Measurements from ENCODE around the gene TBL2. TPM values are rescaled to one million over a fixed set of nuclear protein-coding genes. Genes with fewer than 3 reads are reported as not detected.
"Not testable (repeated sequence)": the region's sequence is repeated elsewhere in the genome, so short reads cannot be mapped to it uniquely, and the experiment has no call there.

Gene TBL2
- total RNA-seq, 1 donor from 2014 or later = 70.9 TPM

DNA sequence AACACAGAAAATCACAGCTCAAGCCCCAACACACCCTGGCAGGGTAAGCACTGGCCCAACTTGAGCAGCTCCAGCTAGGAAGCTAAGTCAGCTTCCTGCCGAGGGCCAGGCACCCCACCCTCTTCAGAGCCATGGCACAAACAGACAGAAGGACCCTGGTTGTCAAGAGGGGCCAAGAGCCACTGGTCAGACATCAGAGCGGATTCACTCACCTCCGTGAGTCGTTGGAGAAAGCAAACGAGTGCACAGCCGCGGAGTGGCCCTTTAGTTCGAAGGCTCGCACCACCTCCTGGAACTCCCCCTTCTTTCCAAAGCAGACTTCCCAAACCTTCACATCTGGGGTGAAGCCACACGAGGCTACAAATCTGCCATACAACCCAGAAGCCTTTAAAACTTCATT is 7.4 kb downstream of the TBL2 start:
- DNase-seq (ENCODE audit: extremely low read depth, low read depth, low spot score) = no peak

DNA sequence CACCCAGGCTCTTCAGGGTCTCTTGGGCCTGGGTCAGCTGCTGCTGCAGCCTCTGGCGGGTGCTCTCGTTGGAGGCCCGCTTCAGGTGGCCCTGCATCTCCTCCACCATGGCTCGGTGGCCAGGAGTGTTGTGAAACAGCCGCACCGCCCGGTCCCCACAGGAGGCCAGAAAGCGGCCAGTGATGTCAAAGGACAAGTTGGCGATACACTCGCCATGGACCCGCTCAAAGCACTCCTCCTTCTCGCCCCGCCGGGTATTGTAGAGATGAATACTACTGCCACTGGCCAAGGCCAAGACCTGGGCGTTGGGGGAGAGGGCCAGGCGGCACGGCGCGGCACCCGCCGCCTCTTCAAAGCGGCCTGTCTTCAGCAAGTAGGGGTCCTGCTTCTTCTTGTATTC is 7.9 kb downstream of the TBL2 start:
- DNase-seq (ENCODE audit: extremely low read depth, low read depth, low spot score) = no peak

DNA sequence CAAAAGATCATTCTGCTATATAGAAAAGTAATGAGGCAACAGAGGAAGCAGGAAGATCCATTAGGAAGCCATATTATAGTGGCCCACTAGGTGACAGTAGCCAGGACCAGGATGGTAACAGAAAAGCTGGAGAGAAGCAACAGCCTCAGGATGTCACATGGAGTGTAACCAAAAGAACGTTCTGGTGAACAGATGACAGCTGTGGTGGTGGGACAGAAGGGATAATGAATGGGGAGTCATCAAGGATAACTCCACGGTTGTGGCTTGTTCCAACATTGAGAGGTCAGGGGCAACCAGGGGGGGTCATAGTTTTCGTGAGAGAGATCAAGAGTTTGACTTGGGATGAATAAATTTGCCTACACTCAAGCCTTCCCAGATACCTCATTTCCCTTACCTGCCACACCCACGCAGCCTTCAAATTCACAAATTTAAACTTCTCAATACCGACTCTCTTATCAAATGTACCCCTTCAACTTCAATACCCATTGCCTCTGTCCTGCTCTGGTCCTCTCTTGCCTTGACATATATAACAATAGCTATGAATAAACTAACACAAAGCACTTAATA is 9.3 kb downstream of the TBL2 start:
- no peak for DNase-seq (ENCODE audit: extremely low read depth, low read depth, low spot score)

DNA sequence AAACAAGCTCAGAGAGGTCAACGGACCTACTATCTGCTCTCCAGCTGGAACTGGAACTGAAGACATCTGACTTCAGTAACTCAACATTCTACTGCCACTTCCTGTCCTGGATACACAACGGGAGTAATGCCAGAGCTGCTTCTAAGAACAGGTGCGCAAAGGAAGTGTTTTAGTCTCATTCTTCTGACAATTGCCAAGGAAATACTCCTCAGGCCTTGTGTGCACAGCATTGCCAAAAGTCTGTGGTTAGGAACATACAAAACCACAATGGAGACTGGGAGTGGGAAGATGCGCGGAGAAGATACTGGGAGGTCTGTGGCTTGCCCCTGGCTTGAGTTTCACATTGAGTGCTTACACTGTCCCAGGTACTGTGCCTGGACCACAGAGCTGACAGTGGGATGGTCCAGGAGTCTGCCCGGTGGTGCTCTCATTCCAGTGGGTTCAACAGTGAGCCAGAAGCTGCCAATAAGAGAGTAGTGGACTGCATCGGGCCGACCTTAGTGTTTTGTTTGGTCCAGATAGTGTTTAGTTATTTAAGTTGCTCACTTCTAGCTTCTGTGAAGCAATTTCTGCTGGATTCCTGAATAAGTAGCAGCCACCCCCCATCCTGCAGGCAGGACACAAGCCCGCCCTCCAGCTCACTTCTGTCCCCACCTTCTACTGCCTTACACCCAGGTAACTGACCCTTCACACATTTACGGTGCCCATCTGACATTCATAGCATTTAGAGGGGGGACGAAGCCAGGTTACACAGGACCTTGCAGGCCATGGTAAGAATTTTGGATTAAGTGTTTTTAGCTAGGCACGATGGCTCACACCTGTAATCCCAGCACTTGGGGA is 10.3 kb downstream of the TBL2 start:
- no peak for DNase-seq (ENCODE audit: extremely low read depth, low read depth, low spot score)

DNA sequence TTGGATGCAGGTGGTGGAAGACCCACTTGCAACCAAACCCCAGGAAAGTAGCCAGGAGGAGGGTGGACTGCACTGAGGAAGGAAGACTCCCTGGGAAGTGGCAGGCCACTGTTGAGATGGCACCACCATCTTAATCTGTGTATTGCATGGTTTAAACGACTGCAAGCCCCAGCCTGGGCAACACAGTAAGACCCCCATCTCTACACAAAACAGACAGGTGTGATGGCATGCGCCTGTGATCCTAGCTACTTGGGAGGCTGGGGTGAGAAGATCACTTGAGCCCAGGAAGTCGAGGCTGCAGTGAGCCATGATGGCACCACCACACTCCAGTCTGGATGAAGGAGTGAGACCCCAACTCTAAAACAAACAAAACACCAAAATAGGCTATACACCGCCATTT is 11.2 kb downstream of the TBL2 start:
- no peak for DNase-seq (ENCODE audit: extremely low read depth, low read depth, low spot score)

DNA sequence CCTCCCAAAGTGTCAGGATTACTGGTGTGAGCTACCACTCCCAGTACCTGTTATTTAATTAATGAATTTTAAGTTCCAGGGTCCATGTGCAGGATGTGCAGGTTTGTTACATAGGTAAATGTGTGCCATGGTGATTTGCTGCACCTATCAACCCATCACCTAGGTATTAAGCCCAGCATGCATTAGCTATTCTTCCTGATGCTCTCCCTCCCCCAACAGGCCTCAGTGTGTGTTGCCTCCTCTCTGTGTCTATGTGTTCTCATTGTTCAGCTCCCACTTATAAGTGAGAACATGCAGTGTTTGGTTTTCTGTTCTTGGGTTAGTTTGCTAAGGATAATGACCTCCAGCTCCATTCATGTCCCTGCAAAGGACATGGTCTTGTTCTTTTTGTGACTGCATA is 11.9 kb downstream of the TBL2 start:
- not testable (repeated sequence) for DNase-seq (ENCODE audit: extremely low read depth, low read depth, low spot score)

DNA sequence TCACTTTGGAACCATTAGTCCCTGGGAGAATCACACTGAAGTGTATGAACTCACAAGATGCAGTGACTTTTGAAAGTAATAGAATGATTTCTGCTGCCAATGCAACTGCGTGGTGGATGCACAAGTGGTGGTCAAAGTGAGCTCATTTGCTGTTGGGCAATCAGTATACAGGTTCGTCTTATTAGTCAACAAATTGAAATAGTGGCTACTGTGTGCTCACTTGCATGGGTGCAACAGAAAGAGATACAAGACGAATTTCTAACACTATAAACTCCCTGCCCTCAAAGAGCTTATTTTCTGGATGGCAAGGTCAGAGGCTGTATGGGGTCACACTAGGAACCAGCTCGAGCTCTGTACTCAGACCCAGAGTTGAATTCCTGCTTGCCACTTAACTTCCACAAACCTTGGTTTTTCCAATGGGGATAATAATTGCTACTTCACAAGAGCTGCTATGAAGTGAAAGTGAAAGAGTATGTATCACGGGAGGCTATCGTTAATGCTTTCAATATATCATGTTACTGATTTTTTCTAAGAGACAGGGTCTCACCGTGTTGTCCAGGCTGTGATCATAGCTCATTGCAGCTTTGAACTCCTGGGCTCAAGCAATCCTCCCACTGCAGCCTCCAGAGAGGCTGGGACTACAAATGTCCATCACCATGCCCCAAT is 12.6 kb downstream of the TBL2 start:
- no peak for DNase-seq (ENCODE audit: extremely low read depth, low read depth, low spot score)

DNA sequence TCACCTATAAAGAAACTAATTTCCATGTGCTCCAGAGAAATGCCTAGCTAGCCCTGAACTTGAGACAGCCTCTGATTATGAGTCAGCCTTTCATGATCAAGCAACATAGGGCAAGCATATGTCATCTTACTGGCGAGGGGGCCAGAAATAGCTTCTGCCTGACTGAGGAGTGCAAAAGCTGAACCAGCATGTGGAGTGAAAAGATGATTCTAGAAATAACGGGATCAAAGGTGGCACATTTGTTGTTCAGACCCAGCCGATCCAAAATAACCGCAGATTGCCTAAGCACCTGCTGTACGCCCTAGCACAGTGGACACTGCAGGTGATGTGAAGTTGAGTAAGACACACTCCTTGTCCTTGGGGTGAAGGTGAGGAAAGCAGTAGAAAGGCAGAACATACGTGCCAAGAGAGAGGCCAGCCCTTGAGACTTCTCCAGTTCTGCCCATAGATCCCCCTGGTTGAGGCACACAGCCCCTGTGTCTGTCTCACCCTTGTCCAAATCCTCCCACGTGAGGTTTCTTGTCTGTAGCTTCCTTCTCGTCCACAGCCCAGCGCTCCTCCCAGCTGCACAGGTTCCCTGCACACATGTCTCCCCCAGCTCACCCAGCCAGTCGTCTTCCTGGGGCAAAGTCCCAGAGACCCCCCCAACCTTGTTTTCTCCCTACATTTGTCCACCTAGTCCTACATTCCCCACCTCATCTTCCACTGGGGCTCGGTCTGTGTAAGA is 18.1 kb downstream of the TBL2 start:
- DNase-seq (ENCODE audit: extremely low read depth, low read depth, low spot score) = no peak

DNA sequence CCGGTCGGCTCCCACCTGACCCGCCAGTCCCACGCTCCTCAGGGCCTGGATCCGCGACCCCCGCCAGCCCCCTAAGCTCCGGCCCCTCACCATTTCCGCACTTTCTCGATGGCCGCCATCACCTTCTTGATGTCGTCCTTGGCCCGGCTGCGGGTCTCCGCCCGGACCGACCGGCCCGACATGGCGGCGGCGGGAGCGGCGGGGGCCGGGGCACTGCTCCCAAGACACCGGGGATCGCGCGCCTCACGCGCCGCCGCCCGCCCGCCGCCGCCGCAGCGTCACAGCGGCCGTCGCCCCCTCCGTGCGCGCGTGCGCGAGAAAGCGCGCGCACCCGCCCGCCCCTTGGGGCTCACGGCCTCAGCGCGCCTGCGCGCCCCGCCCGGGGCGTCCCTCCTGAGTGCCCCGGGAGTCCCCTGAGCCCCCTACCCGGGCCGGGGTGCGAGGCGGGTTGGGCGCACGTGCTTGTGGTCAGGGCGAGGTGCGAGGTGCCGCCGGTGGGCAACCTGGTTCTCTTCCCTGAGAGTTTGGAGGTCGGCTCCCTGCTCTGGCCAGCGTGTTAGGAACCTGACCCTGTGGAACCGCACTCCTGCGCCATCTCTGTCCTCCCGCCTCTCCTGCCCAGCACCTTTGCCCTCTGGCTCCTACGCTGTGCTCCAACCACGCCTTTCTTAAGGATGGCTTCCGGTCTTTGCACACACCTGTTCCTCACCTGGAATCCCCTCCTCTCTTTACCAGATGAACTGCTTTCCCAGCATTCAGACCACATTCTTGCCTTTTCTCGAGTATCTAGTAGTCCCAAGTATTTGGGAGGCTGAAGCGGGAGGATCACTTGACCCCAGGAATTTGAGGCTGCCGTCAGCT is 20.8 kb downstream of the TBL2 start, which contains the start of gene BCL7B:
Gene BCL7B, minus strand, starts transcription at position 294 of the 861 bp plus-strand sequence. Its CDS starts 112 bp downstream, at position 182.
- DNase-seq (ENCODE audit: extremely low read depth, low read depth, low spot score) = no peak

DNA sequence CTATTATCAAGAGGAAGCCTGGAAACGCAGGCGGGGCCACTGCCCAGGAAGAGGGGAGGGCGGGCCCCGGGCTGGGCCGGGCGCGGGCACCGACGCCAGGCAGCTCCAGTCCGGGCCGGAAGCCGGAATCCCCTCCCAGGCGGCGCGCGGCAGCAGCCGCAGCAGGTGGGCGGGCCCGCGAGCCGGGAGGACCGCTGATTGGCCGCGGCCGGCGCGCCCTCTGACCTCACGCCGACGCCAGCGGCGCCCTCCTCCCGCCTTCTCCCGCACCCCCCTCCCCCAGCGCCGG is 21.3 kb downstream of the TBL2 start:
- peak; percentile 33 for DNase-seq (ENCODE audit: extremely low read depth, low read depth, low spot score)

DNA sequence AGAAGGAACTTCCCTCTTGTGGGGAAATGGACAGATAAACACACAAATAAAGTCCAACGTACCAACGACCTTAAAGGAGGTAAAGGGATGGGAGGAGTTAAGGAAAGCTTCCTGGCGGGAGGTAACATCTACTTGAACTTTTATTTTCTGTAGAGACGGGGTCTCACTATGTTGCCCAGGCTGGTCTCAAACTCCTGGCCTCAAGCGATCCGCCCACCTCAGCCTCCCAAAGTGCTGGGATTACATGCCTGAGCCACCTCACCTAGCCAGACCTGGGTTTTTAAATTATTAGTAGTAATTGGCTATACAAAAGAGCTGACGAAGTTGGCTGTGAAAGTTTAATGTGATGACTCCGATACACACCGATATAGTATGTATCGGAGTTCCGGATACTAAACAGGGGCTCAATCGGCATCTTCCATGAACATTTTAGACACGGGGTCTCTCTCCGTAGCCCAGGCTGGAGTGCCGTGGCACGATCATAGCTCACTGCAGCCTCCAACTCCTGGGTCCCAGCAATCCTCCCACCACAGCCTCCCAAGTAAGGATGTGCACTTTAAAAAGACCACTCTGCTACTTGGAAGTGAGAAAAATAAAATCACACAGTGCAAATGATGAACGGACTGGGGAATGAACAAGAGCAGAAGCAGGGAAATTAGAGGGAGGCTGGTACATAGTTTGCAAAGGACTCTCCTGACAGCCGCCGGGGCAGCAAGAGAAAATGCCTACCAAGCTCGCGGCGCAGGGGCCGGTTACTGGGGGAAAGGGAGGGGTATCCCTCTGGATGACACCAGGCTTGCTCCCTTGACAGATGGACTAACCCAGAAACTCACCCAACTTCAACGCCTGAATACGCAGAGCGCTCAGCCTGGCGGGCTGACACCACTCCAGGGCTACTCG is 21.9 kb downstream of the TBL2 start:
- no peak for DNase-seq (ENCODE audit: extremely low read depth, low read depth, low spot score)

DNA sequence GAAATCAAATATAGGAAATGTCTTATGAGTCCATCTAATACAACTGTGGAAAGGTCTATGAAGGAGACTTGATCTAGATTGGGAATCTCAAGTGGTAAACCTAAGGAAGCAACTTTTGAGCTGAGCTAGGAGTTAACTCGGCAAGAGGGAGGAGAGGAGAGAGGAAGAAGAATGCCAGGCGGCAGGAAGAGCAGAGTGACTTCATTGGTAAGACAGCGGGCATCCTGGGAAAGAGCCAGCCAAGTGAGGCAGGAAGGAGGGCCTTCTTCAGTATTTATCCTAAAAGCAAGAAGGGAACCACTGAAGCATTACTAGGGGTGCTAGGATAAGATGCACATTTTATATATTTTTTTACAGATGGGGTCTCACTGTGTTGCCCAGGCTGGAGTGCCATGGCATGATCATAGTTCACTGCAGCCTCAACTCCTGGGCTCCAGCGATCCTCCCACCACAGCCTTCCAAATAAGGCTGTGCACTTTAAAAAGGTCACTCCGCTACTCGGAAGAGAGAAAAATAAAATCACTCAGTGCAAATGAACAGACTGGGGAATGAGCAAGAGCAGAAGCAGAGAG is 22.9 kb downstream of the TBL2 start:
- no peak for DNase-seq (ENCODE audit: extremely low read depth, low read depth, low spot score)

DNA sequence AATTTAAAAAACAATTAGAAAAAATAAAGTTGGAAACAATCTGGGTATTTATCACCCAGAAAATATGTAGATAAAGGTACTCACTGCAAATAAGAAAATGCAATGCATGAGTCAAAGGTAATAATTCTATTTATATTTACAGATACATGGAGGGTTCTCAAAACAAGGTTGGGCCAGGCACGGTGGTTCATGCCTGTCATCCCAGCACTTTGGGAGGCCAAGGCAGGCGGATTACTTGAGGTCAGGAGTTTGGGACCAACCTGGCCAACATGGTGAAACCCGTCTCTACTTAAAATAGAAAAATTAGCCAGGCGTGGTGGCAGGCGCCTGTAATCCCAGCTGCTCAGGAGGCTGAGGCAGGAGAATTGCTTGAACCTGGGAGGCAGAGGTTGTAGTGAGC is 28.3 kb downstream of the TBL2 start:
- DNase-seq (ENCODE audit: extremely low read depth, low read depth, low spot score) = not testable (repeated sequence)

DNA sequence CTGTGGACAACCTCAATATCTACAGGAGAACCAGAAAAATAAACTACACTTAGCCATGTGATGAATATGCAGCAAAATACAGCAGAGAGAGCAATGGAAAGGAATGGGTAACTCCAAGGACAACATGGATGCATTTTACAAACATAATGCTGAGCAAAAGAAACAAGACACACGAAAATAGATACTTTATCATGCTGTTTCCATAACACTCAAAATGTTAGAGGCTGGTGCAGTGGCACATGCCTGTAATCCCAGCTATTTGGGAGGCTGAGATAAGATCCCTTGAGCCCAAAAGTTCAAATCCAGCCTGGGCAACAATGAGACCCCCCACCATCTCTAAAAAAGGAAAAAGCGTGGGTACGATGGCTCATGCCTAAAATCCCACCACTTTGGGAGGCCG is 29.2 kb downstream of the TBL2 start:
- no peak for DNase-seq (ENCODE audit: extremely low read depth, low read depth, low spot score)

DNA sequence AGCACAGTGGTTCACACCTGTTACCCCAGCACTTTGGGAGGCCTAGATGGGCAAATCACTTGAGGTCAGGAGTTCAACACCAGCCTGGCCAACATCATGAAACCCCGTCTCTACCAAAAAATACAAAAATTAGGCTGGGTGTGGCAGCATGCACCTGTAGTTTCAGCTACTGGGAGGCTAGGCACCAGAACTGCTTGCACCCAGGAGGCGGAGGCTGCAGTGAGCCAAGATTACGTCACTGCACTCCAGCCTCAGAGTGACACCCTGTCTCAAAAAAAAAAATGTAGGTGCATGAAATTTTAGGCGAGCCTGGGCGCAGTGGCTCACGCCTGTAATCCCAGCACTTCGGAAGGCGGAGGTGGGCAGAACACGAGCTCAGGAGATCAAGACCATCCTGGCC is 30.5 kb downstream of the TBL2 start:
- no peak for DNase-seq (ENCODE audit: extremely low read depth, low read depth, low spot score)

DNA sequence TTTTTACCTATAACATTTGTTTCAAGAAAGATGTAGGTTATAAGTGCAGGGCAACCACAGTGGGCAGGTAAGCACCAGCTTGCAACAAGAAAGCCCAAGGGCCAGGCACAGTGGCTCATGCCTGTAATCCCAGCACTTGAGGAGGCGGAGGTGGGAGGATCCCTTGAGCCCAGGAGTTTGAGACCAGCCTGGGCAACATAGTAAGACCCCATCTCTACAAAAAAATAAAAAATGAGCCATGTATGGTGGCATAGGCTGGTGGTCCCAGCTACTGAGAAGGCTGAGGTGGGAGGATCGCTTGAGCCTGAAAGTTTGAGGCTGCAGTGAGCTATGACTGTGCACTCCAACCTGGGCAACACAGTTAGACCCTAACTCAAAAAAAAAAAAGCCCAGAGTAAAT is 33.7 kb downstream of the TBL2 start:
- DNase-seq (ENCODE audit: extremely low read depth, low read depth, low spot score) = no peak

DNA sequence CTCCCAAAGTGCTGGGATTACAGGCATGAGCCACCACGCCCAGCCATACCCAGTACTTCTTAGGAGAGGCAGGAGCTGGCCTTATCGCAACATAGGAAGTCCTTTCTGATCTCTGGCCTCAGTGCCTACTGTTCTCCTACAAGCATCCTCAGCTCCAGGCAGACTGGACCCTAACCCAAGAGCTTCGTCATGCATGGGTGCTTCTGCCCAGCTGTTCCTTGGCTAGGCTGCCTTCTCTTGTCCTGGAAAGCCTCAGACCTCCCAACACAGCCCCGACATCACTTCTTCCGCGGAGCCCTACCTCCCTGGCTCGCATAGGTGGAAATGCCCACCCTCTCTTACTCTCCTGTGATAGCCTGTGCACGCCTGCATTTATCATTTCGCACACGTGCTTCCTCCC is 36.7 kb downstream of the TBL2 start:
- no peak for DNase-seq (ENCODE audit: extremely low read depth, low read depth, low spot score)

DNA sequence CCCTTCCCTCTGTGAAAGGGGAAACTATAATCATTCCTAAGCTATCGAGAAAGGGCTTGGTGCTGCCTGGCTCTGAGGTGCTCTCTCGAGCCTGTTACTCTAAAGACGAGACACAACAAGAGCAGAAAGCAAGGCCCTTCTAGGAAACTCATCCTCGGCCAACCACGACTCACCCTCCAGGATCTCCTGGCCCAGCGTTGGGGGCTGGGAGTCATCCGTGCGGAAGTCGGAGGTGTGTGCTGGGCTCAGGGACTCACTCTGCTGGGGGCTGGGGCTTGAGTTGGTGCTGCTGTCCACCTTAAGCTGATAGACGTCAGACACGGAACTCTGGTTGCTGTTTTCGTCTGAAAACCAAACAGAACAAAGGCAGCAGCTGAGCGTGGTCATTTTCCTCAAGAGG is 38.7 kb downstream of the TBL2 start:
- DNase-seq (ENCODE audit: extremely low read depth, low read depth, low spot score) = no peak

DNA sequence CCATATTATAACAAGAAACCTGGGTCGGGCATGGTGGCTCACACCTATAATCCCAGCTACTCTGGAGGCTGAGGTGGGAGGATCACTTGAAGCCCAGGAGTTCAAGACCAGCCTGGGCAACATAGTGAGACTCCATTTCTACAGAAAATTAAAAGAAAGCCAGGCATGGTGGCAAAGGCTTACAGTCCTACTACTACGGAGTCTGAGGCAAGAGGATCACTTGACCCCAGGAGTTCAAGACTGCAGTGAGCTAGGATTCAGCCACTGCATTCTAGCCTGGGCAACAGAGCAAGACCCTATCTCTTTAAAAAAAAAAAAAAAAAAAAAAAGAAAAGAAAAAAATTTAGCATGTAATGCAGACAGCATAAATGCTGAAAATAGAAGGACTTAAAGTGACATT is 39.9 kb downstream of the TBL2 start:
- not testable (repeated sequence) for DNase-seq (ENCODE audit: extremely low read depth, low read depth, low spot score)
